ENCODE results near the gene RBMXL3.

DNA sequence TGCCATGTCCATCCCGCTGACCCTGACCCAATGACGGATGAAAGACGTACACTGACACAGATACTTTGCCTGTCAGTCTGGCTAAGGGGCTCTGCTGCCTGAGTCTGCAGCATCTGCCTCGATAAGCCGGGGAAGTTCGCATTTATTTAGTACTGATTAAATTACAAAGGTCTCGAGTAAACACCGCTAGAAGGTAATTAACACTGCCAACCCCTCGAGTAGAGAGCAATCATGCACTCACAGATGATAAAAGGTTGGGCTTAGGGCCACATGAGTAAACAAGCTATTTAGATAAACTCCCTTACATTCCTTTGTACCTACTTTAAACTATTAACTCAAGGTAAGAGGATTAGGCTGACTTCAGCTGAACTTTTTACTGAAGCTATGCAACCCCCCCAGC lies 16.0 kb upstream of the RBMXL3 start:
- TF ChIP-seq, protein P1, sequence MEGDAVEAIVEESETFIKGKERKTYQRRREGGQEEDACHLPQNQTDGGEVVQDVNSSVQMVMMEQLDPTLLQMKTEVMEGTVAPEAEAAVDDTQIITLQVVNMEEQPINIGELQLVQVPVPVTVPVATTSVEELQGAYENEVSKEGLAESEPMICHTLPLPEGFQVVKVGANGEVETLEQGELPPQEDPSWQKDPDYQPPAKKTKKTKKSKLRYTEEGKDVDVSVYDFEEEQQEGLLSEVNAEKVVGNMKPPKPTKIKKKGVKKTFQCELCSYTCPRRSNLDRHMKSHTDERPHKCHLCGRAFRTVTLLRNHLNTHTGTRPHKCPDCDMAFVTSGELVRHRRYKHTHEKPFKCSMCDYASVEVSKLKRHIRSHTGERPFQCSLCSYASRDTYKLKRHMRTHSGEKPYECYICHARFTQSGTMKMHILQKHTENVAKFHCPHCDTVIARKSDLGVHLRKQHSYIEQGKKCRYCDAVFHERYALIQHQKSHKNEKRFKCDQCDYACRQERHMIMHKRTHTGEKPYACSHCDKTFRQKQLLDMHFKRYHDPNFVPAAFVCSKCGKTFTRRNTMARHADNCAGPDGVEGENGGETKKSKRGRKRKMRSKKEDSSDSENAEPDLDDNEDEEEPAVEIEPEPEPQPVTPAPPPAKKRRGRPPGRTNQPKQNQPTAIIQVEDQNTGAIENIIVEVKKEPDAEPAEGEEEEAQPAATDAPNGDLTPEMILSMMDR (IDR thresholded peaks at IDR 0.05) = no peak
- TF ChIP-seq POLR2AphosphoS5 (IDR thresholded peaks at IDR 0.05) (no peak), EP300 (IDR thresholded peaks at IDR 0.05) (no peak), POLR2A (IDR thresholded peaks at IDR 0.05) (no peak)

Measured in suprapubic skin (tissue), 4 donors.